HepG2 (cell line): ENCODE measurements around the gene AMIGO1. TPM values are rescaled to one million over a fixed set of nuclear protein-coding genes. Genes with fewer than 3 reads are reported as not detected.

Experiments
- CEBPB ChIP-seq: IDR thresholded peaks from 2 replicates; pipeline ENCODE4 v1.6.1; 2011; ENCODE audit warnings: low read depth, low read length, improper control_type of control experiment, borderline replicate concordance
- HNF4G ChIP-seq, 2 experiments: sonication (generic) in 1 of 2; formaldehyde crosslinking in 1 of 2; IDR thresholded peaks; 2 replicates each; pipeline versions ENCODE4 v1.4.0 to v1.6.1; 2011 to 2020; ENCODE audit warnings: borderline replicate concordance in 2 of 2, low read depth in 2 of 2, mild to moderate bottlenecking in 2 of 2, low read length in 1 of 2, missing genetic modification reagents in 1 of 2, moderate library complexity in 1 of 2
- ONECUT2 ChIP-seq: sonication (generic); formaldehyde crosslinking; IDR thresholded peaks from 2 replicates; pipeline ENCODE4 v1.4.0; 2020; ENCODE audit warnings: missing genetic modification reagents
- RCOR2 ChIP-seq: IDR thresholded peaks from 2 replicates; pipeline ENCODE4 v1.6.1; 2016; ENCODE audit warnings: missing biosample characterization, missing genetic modification reagents
- TCF7 ChIP-seq: sonication (generic); IDR thresholded peaks from 2 replicates; pipeline ENCODE4 v1.6.1; 2016; ENCODE audit warnings: antibody characterized with exemption, low read depth
- TSC22D2 ChIP-seq: sonication (generic); formaldehyde crosslinking; IDR thresholded peaks from 2 replicates; pipeline ENCODE4 v1.5.1; 2020; ENCODE audit warnings: missing genetic modification reagents, mild to moderate bottlenecking, borderline replicate concordance
- ZC3H4 ChIP-seq: sonication (generic); formaldehyde crosslinking; IDR thresholded peaks from 2 replicates; pipeline ENCODE4 v1.4.0; 2020; ENCODE audit warnings: missing genetic modification reagents, borderline replicate concordance
- ZKSCAN1 ChIP-seq: fragments of 150-350 bp; IDR thresholded peaks from 2 replicates; pipeline ENCODE4 v1.6.1; 2014; ENCODE audit warnings: low read length
- ZNF160 ChIP-seq: sonication (generic); formaldehyde crosslinking; IDR thresholded peaks from 2 replicates; pipeline ENCODE4 v1.8.0; 2022; ENCODE audit warnings: mild to moderate bottlenecking, inconsistent platforms, missing genetic modification reagents
- ZNF17 ChIP-seq: sonication (generic); formaldehyde crosslinking; IDR thresholded peaks from 2 replicates; pipeline ENCODE4 v1.5.0; 2020; ENCODE audit warnings: mild to moderate bottlenecking, missing genetic modification reagents
- ZNF484 ChIP-seq: sonication (generic); formaldehyde crosslinking; IDR thresholded peaks from 2 replicates; pipeline ENCODE4 v1.5.1; 2020; ENCODE audit warnings: mild to moderate bottlenecking, low read depth, missing genetic modification reagents, borderline replicate concordance
- ZNF562 ChIP-seq: sonication (generic); formaldehyde crosslinking; IDR thresholded peaks from 2 replicates; pipeline ENCODE4 v1.8.0; 2022; ENCODE audit warnings: missing genetic modification reagents, borderline replicate concordance
- ZNF589 ChIP-seq: sonication (generic); formaldehyde crosslinking; conservative IDR thresholded peaks from 2 replicates; pipeline ENCODE4 v1.8.0; 2022; ENCODE audit warnings: mild to moderate bottlenecking, moderate library complexity, missing genetic modification reagents
- ZNF883 ChIP-seq: sonication (generic); formaldehyde crosslinking; IDR thresholded peaks from 2 replicates; pipeline ENCODE4 v1.5.1; 2020; ENCODE audit warnings: mild to moderate bottlenecking, missing genetic modification reagents; ENCODE audit errors: not compliant biosample characterization
- polyA plus RNA-seq, 8 experiments: library from polyadenylated mRNA; depleted of rRNA in 3 of 8; stranded (reverse) in 7 of 8; unstranded in 1 of 8; fragments of >200 nt; fragmentation: Illumina TruSeq in 4 of 8; extraction: Trizol in 4 of 8; gene quantifications; 2 replicates each; pipeline versions ENCODE4 v1.2.1 to v1.2.3, GENCODE V29; 2011 to 2016; ENCODE audit warnings: low read depth in 4 of 8, missing spikeins in 1 of 8, mixed read lengths in 1 of 8; ENCODE audit not compliant: insufficient read depth in 1 of 8
- total RNA-seq, 5 experiments: library from RNA; depleted of rRNA; stranded (reverse); fragments of >200 nt; fragmentation: Illumina TruSeq; extraction: Trizol; gene quantifications; 2 replicates each; pipeline ENCODE4 v1.2.3, GENCODE V29; 2016; ENCODE audit warnings: low read depth in 1 of 5
- TF ChIP-seq, protein P1 (sequence below): sonication (generic); formaldehyde crosslinking; IDR thresholded peaks from 2 replicates; pipeline ENCODE4 v1.4.0; 2020; ENCODE audit warnings: missing genetic modification reagents
- TF ChIP-seq, protein P2 (sequence below): IDR thresholded peaks from 2 replicates; pipeline ENCODE4 v1.6.1; 2012; ENCODE audit warnings: low read depth, low read length, improper control_type of control experiment
- TF ChIP-seq, protein P3 (sequence below): sonication (generic); formaldehyde crosslinking; IDR thresholded peaks from 2 replicates; pipeline ENCODE4 v1.4.0; 2020; ENCODE audit warnings: missing genetic modification reagents, low read depth, mild to moderate bottlenecking, borderline replicate concordance
- TF ChIP-seq, protein P4 (sequence below): sonication (generic); formaldehyde crosslinking; conservative IDR thresholded peaks from 2 replicates; pipeline ENCODE4 v1.4.0; 2020; ENCODE audit warnings: missing genetic modification reagents

AMIGO1 gene
- total and polyA plus RNA-seq, 2 of the 13 experiments (the other 11 are each of a cell fraction or from before 2014, with no cell fraction given) = 0.40 to 1.3 TPM

DNA sequence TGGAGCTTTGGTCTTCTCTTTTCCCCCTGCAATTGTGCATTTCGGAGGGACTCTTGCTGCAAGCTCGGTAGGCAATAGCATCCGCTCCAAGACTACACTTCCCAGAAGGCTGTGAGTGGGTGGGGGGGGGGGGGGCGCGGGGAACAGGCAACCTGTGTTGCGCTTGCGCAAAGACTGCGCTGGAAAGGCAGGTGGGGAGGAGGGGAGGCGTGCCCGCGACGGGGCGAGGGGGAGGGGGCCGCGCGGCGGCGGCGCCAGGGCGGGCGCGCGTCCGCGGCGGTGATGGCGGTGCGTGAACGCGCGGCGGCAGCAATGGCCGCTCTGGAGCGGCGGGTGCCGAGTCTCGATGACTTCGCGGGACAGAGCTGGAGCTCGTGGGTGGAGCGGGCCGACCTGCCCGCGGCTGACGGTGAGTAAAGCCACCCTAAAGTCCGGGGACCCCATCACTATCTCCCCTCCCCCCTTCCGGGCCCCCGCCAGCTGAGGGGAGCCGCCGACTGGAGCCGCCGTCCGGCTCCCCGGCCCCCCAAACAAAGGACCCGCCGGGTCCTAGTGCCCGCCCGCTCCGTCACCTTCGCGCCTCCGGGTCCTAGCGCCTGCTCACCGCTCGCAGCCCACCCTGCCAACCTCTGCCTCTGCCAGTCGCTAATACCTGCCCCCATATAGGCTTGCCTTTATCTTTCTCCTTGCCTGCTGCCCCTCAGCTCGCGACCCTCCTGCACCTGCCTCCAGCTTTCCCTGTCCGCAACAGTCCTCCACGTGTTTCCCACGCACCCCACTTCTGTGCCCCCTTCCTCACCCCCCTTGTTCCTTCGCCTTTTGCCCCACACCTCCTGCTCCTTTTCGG is 25.6 kb downstream of the AMIGO1 start, which contains the start of gene ATXN7L2 (continued):
- TF ChIP-seq CEBPB = no peak
- TF ChIP-seq ZNF589 (CRISPR knock-in tag) = 0 out of 2 replicates have a peak, but pooled peaks have one; percentile 39
- TF ChIP-seq, protein P1, sequence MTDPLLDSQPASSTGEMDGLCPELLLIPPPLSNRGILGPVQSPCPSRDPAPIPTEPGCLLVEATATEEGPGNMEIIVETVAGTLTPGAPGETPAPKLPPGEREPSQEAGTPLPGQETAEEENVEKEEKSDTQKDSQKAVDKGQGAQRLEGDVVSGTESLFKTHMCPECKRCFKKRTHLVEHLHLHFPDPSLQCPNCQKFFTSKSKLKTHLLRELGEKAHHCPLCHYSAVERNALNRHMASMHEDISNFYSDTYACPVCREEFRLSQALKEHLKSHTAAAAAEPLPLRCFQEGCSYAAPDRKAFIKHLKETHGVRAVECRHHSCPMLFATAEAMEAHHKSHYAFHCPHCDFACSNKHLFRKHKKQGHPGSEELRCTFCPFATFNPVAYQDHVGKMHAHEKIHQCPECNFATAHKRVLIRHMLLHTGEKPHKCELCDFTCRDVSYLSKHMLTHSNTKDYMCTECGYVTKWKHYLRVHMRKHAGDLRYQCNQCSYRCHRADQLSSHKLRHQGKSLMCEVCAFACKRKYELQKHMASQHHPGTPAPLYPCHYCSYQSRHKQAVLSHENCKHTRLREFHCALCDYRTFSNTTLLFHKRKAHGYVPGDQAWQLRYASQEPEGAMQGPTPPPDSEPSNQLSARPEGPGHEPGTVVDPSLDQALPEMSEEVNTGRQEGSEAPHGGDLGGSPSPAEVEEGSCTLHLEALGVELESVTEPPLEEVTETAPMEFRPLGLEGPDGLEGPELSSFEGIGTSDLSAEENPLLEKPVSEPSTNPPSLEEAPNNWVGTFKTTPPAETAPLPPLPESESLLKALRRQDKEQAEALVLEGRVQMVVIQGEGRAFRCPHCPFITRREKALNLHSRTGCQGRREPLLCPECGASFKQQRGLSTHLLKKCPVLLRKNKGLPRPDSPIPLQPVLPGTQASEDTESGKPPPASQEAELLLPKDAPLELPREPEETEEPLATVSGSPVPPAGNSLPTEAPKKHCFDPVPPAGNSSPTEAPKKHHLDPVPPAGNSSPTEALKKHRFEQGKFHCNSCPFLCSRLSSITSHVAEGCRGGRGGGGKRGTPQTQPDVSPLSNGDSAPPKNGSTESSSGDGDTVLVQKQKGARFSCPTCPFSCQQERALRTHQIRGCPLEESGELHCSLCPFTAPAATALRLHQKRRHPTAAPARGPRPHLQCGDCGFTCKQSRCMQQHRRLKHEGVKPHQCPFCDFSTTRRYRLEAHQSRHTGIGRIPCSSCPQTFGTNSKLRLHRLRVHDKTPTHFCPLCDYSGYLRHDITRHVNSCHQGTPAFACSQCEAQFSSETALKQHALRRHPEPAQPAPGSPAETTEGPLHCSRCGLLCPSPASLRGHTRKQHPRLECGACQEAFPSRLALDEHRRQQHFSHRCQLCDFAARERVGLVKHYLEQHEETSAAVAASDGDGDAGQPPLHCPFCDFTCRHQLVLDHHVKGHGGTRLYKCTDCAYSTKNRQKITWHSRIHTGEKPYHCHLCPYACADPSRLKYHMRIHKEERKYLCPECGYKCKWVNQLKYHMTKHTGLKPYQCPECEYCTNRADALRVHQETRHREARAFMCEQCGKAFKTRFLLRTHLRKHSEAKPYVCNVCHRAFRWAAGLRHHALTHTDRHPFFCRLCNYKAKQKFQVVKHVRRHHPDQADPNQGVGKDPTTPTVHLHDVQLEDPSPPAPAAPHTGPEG = 0 out of 2 replicates have a peak, but pooled peaks have one; percentile 24
- no peak for TF ChIP-seq ZNF17 (CRISPR knock-in tag)
- TF ChIP-seq ZNF160 = peak; percentile 75; the same call in 1 of the 2 replicates
- no peak for TF ChIP-seq ONECUT2 (CRISPR knock-in tag)
- peak; percentile 52; the same call in 1 of the 2 replicates for TF ChIP-seq ZC3H4 (CRISPR knock-in tag)
- 0 out of 2 replicates have a peak, but pooled peaks have one; percentile 36 for TF ChIP-seq TSC22D2 (CRISPR knock-in tag)
- TF ChIP-seq, protein P2, sequence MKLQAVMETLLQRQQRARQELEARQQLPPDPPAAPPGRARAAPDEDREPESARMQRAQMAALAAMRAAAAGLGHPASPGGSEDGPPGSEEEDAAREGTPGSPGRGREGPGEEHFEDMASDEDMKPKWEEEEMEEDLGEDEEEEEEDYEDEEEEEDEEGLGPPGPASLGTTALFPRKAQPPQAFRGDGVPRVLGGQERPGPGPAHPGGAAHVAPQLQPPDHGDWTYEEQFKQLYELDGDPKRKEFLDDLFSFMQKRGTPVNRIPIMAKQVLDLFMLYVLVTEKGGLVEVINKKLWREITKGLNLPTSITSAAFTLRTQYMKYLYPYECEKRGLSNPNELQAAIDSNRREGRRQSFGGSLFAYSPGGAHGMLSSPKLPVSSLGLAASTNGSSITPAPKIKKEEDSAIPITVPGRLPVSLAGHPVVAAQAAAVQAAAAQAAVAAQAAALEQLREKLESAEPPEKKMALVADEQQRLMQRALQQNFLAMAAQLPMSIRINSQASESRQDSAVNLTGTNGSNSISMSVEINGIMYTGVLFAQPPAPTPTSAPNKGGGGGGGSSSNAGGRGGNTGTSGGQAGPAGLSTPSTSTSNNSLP = no peak
- TF ChIP-seq, protein P3, sequence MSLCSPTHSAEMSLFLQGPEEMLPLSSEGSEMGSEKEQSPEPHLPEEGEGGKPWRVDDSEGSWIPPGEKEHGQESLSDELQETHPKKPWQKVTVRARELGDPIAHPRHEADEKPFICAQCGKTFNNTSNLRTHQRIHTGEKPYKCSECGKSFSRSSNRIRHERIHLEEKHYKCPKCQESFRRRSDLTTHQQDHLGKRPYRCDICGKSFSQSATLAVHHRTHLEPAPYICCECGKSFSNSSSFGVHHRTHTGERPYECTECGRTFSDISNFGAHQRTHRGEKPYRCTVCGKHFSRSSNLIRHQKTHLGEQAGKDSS (CRISPR knock-in tag) = peak; percentile 78
- TF ChIP-seq ZNF484 (CRISPR knock-in tag) = no peak
- TF ChIP-seq ZKSCAN1 = no peak
- TF ChIP-seq, protein P4, sequence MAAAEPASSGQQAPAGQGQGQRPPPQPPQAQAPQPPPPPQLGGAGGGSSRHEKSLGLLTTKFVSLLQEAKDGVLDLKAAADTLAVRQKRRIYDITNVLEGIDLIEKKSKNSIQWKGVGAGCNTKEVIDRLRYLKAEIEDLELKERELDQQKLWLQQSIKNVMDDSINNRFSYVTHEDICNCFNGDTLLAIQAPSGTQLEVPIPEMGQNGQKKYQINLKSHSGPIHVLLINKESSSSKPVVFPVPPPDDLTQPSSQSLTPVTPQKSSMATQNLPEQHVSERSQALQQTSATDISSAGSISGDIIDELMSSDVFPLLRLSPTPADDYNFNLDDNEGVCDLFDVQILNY = 0 out of 2 replicates have a peak, but pooled peaks have one; percentile 26
- peak; percentile 62 for TF ChIP-seq ZNF883
- TF ChIP-seq ZNF562 (CRISPR knock-in tag) = no peak
- TF ChIP-seq RCOR2 (CRISPR knock-in tag) = peak; percentile 32; the same call in 1 of the 2 replicates
- TF ChIP-seq HNF4G (IDR thresholded peaks at IDR 0.05; ENCODE audit: borderline replicate concordance, low read depth, low read length) = peak; percentile 56; the same call in 1 of the 2 replicates
- TF ChIP-seq HNF4G (CRISPR knock-in tag; IDR thresholded peaks at IDR 0.05; ENCODE audit: borderline replicate concordance, low read depth) = no peak
- TF ChIP-seq TCF7 = no peak
